Measurements from ENCODE around the gene ELOVL2. TPM values are rescaled to one million over a fixed set of nuclear protein-coding genes. Genes with fewer than 3 reads are reported as not detected.

The ELOVL2 gene
- total and polyA plus RNA-seq, 2 experiments from 2014 or later, result 0.29 to 0.32 TPM

GRCh38 chr6:11055127-11055627 lies 11.1 kb upstream of the ELOVL2 start:
- Histone ChIP-seq H3K36me3 (ENCODE audit: low read depth) (no peaks in the 10 kb centered on the region), H3K4me3 (no peak overlapping the region), H3K9me2 (ENCODE audit: insufficient read depth) (no peaks in the 10 kb centered on the region), H3K27me3 (replicated peaks; ENCODE audit: insufficient read depth) (no peaks in the 10 kb centered on the region), H3K27ac (no peak overlapping the region), H3K4me1 (ENCODE audit: insufficient read depth) (no peaks in the 10 kb centered on the region), H2AFZ (no peak overlapping the region), H3K4me2 (ENCODE audit: unreplicated experiment) (no peak overlapping the region), H3K9me3 (ENCODE audit: low read depth) (no peaks in the 10 kb centered on the region), H4K20me1 (ENCODE audit: insufficient read depth) (no peaks in the 10 kb centered on the region), H3K9ac (no peak overlapping the region), H3K79me2 (ENCODE audit: insufficient read depth) (no peaks in the 10 kb centered on the region), H3F3A (ENCODE audit: insufficient read depth) (no peaks in the 10 kb centered on the region)
- DNase-seq, result no peak
- 75 to 79% methylated on average over 4 of the region's 4 CpGs for WGBS, 2 experiments (ENCODE audit: low coverage in 1 of 2, low lambda C conversion rate in 2 of 2, missing lambda C conversion rate in 2 of 2)
- in situ Hi-C loops (cut with MboI), result no loop called here
- no peak for TF ChIP-seq EZH2phosphoT487 (IDR thresholded peaks at IDR 0.05; ENCODE audit: insufficient read depth, low read depth)
- no peak for TF ChIP-seq EZH2 (IDR thresholded peaks at IDR 0.05; ENCODE audit: insufficient read depth, poor library complexity, severe bottlenecking)

GRCh38 chr6:11054722-11055121 lies 10.6 kb upstream of the ELOVL2 start:
- H3K79me2 ChIP-seq (ENCODE audit: insufficient read depth), result no peaks in the 10 kb centered on the region
- H3K27ac ChIP-seq, result no peak overlapping the region
- DNase-seq, result peak; percentile 21
- no peaks in the 10 kb centered on the region for H4K20me1 ChIP-seq (ENCODE audit: insufficient read depth)
- in situ Hi-C loops (cut with MboI), result no loop called here
- H3K9me2 ChIP-seq (ENCODE audit: insufficient read depth), result no peaks in the 10 kb centered on the region
- H3K9ac ChIP-seq, result no peak overlapping the region
- TF ChIP-seq EZH2 (IDR thresholded peaks at IDR 0.05; ENCODE audit: insufficient read depth, poor library complexity, severe bottlenecking) (no peak), EZH2phosphoT487 (IDR thresholded peaks at IDR 0.05; ENCODE audit: insufficient read depth, low read depth) (no peak)
- no peaks in the 10 kb centered on the region for H3K4me1 ChIP-seq (ENCODE audit: insufficient read depth)
- H3K36me3 ChIP-seq (ENCODE audit: low read depth), result no peaks in the 10 kb centered on the region
- H3K9me3 ChIP-seq (ENCODE audit: low read depth), result no peaks in the 10 kb centered on the region
- no peaks in the 10 kb centered on the region for H3K27me3 ChIP-seq (replicated peaks; ENCODE audit: insufficient read depth)
- no peaks in the 10 kb centered on the region for H3F3A ChIP-seq (ENCODE audit: insufficient read depth)
- no peak overlapping the region for H3K4me2 ChIP-seq (ENCODE audit: unreplicated experiment)
- no peak overlapping the region for H3K4me3 ChIP-seq
- 75 to 79% methylated on average over 1 of the region's 1 CpG for WGBS, 2 experiments (ENCODE audit: low coverage in 1 of 2, low lambda C conversion rate in 2 of 2, missing lambda C conversion rate in 2 of 2)
- H2AFZ ChIP-seq, result no peak overlapping the region

GRCh38 chr6:11053307-11053706 lies 9.2 kb upstream of the ELOVL2 start:
- H3K9me3 ChIP-seq (ENCODE audit: low read depth), result no peaks in the 10 kb centered on the region
- no peaks in the 10 kb centered on the region for H3K36me3 ChIP-seq (ENCODE audit: low read depth)
- H3K9me2 ChIP-seq (ENCODE audit: insufficient read depth), result no peaks in the 10 kb centered on the region
- no peak overlapping the region for H3K27ac ChIP-seq
- no peak overlapping the region for H2AFZ ChIP-seq
- H3K4me3 ChIP-seq, result no peak overlapping the region
- TF ChIP-seq EZH2 (IDR thresholded peaks at IDR 0.05; ENCODE audit: insufficient read depth, poor library complexity, severe bottlenecking), result no peak
- TF ChIP-seq EZH2phosphoT487 (IDR thresholded peaks at IDR 0.05; ENCODE audit: insufficient read depth, low read depth), result no peak
- in situ Hi-C loops (cut with MboI), result no loop called here
- no peaks in the 10 kb centered on the region for H3K27me3 ChIP-seq (replicated peaks; ENCODE audit: insufficient read depth)
- H3F3A ChIP-seq (ENCODE audit: insufficient read depth), result no peaks in the 10 kb centered on the region
- 56 to 61% methylated on average over 5 of the region's 5 CpGs for WGBS, 2 experiments (ENCODE audit: low coverage in 1 of 2, low lambda C conversion rate in 2 of 2, missing lambda C conversion rate in 2 of 2)
- no peaks in the 10 kb centered on the region for H4K20me1 ChIP-seq (ENCODE audit: insufficient read depth)
- no peak overlapping the region for H3K4me2 ChIP-seq (ENCODE audit: unreplicated experiment)
- no peaks in the 10 kb centered on the region for H3K79me2 ChIP-seq (ENCODE audit: insufficient read depth)
- H3K4me1 ChIP-seq (ENCODE audit: insufficient read depth), result no peaks in the 10 kb centered on the region
- no peak overlapping the region for H3K9ac ChIP-seq
- no peak for DNase-seq

- Histone ChIP-seq H3K27ac (no peak overlapping the region), H3K4me3 (no peak overlapping the region), H2AFZ (no peak overlapping the region), H4K20me1 (ENCODE audit: insufficient read depth) (no peaks in the 10 kb centered on the region), H3K4me2 (ENCODE audit: unreplicated experiment) (no peak overlapping the region), H3K27me3 (replicated peaks; ENCODE audit: insufficient read depth) (peaks cover 6% of the 10 kb centered on the region; the same call in 1 of the 2 replicates), H3F3A (ENCODE audit: insufficient read depth) (no peaks in the 10 kb centered on the region), H3K9me3 (ENCODE audit: low read depth) (no peaks in the 10 kb centered on the region), H3K9ac (no peak overlapping the region), H3K9me2 (ENCODE audit: insufficient read depth) (no peaks in the 10 kb centered on the region), H3K4me1 (ENCODE audit: insufficient read depth) (no peaks in the 10 kb centered on the region), H3K79me2 (ENCODE audit: insufficient read depth) (no peaks in the 10 kb centered on the region), H3K36me3 (ENCODE audit: low read depth) (no peaks in the 10 kb centered on the region)
- WGBS, 2 experiments (ENCODE audit: low coverage in 1 of 2, low lambda C conversion rate in 2 of 2, missing lambda C conversion rate in 2 of 2), result 87 to 88% methylated on average over 2 of the region's 2 CpGs
- in situ Hi-C loops (cut with MboI), result no loop called here
- DNase-seq, result peak; percentile 44
- no peak for TF ChIP-seq EZH2phosphoT487 (IDR thresholded peaks at IDR 0.05; ENCODE audit: insufficient read depth, low read depth)
- no peak for TF ChIP-seq EZH2 (IDR thresholded peaks at IDR 0.05; ENCODE audit: insufficient read depth, poor library complexity, severe bottlenecking)
Measured at GRCh38 chr6:11050731-11051130, 6.6 kb upstream of the ELOVL2 start.

Measured in GM23248 (cell line).